Osteocyte (in vitro differentiated cells): ENCODE results near the gene NRARP. TPM values are rescaled to one million over a fixed set of nuclear protein-coding genes. Genes with fewer than 3 reads are reported as not detected.
"Not testable (repeated sequence)": the region's sequence is repeated elsewhere in the genome, so short reads cannot be mapped to it uniquely, and the experiment has no call there.

Experiments
- DNase-seq: peaks from one replicate; pipeline ENCODE4 v3.0.0; 2021; ENCODE audit warnings: mixed read lengths; ENCODE audit not compliant: unreplicated experiment; ENCODE audit errors: extremely low spot score
- H3K27ac Mint-ChIP-seq: one replicate; pipeline ENCODE4 v1.8.0; 2021; ENCODE audit warnings: mild to moderate bottlenecking, mixed read lengths; ENCODE audit not compliant: unreplicated experiment
- H3K27me3 Mint-ChIP-seq: one replicate; pipeline ENCODE4 v1.8.0; 2021; ENCODE audit warnings: mixed read lengths; ENCODE audit not compliant: unreplicated experiment
- H3K36me3 Mint-ChIP-seq: one replicate; pipeline ENCODE4 v1.8.0; 2021; ENCODE audit warnings: mixed read lengths; ENCODE audit not compliant: unreplicated experiment
- H3K4me1 Mint-ChIP-seq: one replicate; pipeline ENCODE4 v1.8.0; 2021; ENCODE audit warnings: mixed read lengths; ENCODE audit not compliant: unreplicated experiment
- H3K4me3 Mint-ChIP-seq: one replicate; pipeline ENCODE4 v1.8.0; 2021; ENCODE audit warnings: mild to moderate bottlenecking, moderate library complexity, mixed read lengths; ENCODE audit not compliant: unreplicated experiment
- H3K9me3 Mint-ChIP-seq: one replicate; pipeline ENCODE4 v1.8.0; 2021; ENCODE audit warnings: mixed read lengths; ENCODE audit not compliant: unreplicated experiment
- total RNA-seq: library from RNA; stranded (reverse); gene quantifications from 2 replicates; pipeline ENCODE4 v1.2.1, GENCODE V29; 2021
- TF ChIP-seq, protein P1 (sequence below): fragments of 200-600 bp; sonication (generic); IDR thresholded peaks from 2 replicates; pipeline ENCODE4 v1.5.0; 2021; ENCODE audit warnings: antibody characterized with exemption, mild to moderate bottlenecking, moderate library complexity

NRARP gene
- total RNA-seq, 1 donor from 2014 or later = 2.1 TPM

DNA sequence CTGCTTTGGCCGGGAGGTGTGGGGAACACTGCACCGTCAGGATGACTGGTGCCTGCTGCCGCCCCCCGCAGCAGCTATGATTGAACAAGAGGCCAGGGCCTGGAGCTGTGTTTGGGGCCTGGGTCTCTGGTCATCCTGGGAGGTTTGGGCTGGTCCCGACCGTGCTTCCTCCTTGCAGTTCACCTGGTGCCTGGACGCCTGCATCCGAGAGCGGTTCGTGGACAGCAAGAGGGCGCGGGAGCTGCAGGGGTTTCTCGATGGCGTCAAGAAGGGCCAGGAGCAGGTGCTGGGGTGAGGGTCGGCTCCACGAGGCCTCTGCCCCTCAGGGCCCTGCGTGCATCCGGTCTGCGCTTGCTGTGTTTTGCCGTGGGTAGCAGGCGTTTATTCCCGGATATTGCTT is 38.0 kb downstream of the NRARP start:
- Mint-ChIP-seq H3K9me3 (no peaks in the 10 kb centered on the region), H3K27me3 (no peaks in the 10 kb centered on the region), H3K4me1 (peaks cover 13% of the 10 kb centered on the region), H3K36me3 (peaks cover 8% of the 10 kb centered on the region), H3K4me3 (no peak overlapping the region), H3K27ac (no peak overlapping the region)
- TF ChIP-seq, protein P1, sequence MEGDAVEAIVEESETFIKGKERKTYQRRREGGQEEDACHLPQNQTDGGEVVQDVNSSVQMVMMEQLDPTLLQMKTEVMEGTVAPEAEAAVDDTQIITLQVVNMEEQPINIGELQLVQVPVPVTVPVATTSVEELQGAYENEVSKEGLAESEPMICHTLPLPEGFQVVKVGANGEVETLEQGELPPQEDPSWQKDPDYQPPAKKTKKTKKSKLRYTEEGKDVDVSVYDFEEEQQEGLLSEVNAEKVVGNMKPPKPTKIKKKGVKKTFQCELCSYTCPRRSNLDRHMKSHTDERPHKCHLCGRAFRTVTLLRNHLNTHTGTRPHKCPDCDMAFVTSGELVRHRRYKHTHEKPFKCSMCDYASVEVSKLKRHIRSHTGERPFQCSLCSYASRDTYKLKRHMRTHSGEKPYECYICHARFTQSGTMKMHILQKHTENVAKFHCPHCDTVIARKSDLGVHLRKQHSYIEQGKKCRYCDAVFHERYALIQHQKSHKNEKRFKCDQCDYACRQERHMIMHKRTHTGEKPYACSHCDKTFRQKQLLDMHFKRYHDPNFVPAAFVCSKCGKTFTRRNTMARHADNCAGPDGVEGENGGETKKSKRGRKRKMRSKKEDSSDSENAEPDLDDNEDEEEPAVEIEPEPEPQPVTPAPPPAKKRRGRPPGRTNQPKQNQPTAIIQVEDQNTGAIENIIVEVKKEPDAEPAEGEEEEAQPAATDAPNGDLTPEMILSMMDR = no peak
- DNase-seq = no peak

DNA sequence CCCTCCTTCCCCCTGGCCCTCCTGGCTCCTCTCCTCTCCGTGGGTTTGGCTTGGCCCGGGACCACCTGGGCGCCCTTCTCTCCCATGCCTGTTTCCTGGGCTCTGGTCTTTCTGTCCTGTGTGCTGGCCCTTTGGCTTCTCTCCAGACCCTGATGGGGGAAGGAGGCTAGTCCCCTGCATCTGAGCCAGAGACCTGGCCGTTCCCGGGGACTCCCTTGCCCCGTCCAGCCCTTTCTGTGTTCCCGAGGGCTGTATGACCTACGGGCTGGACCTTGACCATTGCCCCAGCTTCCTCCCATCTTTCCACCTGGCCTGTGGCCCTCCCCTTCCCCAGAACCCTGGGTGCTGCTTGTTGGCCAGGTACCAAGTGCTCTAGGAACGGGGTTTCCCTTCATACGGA is 38.6 kb downstream of the NRARP start:
- Mint-ChIP-seq H3K27me3 (no peaks in the 10 kb centered on the region), H3K27ac (no peak overlapping the region), H3K36me3 (peaks cover 8% of the 10 kb centered on the region), H3K4me3 (no peak overlapping the region), H3K4me1 (peaks cover 8% of the 10 kb centered on the region), H3K9me3 (no peaks in the 10 kb centered on the region)
- DNase-seq = no peak
- TF ChIP-seq, protein P1 = no peak

DNA sequence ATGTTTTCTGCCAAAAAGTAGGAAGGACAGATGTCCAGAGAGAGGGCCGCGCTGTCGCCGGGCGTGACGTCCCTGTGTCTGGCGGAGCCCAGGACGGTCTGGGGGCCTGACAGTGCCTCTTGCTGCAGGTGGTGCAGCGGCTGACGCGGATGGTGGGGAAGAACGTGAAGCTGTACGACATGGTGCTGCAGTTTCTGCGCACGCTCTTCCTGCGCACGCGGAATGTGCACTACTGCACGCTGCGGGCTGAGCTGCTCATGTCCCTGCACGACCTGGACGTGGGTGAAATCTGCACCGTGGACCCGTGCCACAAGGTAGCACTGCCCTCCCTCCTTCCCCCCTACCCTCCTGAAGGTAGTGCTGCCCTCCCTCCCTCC is 39.2 kb downstream of the NRARP start:
- Mint-ChIP-seq H3K27me3 (no peaks in the 10 kb centered on the region), H3K4me1 (peaks cover 7% of the 10 kb centered on the region), H3K4me3 (no peak overlapping the region), H3K27ac (no peak overlapping the region), H3K36me3 (peaks cover 8% of the 10 kb centered on the region), H3K9me3 (no peaks in the 10 kb centered on the region)
- TF ChIP-seq, protein P1 = no peak
- DNase-seq = no peak

DNA sequence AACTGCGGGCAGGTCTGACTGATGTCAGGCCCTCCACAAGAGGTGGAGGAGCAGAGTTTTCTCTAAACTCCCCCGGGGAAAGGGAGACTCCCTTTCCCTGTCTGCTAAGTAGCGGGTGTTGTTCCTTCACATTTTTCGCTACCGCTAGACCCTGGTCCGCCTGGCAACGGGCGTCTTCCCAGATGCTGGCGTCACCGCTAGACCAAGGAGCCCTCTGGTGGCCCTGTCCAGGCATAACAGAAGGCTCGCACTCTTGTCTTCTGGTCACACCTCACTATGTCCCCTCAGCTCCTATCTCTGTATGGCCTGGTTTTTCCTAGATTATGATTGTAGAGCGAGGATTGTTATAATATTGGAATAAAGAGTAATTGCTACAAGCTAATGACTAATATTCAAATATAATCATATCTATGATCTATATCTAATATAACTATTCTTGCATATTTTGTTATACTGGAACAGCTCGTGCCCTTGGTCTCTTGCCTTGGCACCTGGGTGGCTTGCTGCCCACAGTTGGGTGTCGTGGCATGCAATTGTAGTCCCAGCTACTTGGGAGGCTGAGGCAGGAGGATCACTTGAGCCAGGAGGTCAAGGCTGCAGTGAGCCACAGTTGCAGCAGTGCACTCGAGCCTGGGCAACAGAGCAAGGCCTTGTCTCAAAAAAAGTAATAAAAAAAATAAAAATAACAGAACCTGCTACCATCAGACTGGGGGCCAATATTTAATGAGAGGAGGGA is 39.7 kb downstream of the NRARP start:
- not testable (repeated sequence) for H3K9me3 Mint-ChIP-seq, H3K4me3 Mint-ChIP-seq, H3K4me1 Mint-ChIP-seq, DNase-seq, H3K27ac Mint-ChIP-seq, H3K36me3 Mint-ChIP-seq, H3K27me3 Mint-ChIP-seq
- TF ChIP-seq, protein P1 = peak; percentile 55

DNA sequence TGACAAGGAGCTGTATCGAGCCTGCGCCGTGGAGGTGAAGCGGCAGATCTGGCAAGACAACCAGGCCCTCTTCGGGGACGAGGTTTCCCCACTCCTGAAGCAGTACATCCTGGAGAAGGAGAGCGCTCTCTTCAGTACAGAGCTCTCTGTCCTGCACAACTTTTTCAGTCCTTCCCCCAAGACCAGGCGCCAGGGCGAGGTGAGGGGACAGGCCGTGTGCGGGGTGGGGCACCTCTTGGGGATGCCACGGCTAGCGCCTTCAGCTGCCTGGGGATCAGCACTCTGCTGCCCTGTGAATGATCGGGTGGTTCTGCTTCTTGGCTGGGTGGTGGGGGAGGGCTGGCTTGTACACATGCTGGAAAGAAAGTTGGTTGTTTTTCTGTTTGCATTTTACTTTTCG is 45.2 kb downstream of the NRARP start:
- Mint-ChIP-seq H3K36me3 (no peaks in the 10 kb centered on the region), H3K27ac (no peak overlapping the region), H3K4me3 (peak overlapping the region; percentile 85), H3K4me1 (peaks cover 19% of the 10 kb centered on the region), H3K27me3 (no peaks in the 10 kb centered on the region), H3K9me3 (no peaks in the 10 kb centered on the region)
- no peak for DNase-seq
- TF ChIP-seq, protein P1 = no peak
